Skin epidermis (tissue), 12 donors: ENCODE results near the gene ANKS1A.

Source experiments
- H3K27ac ChIP-seq, 21 experiments: fragments of 200-600 bp; sonication (generic) in 11 of 21; one replicate each; pipeline ENCODE4 v1.5.0; 2020; ENCODE audit warnings: mild to moderate bottlenecking in 3 of 21, inconsistent platforms in 2 of 21, moderate library complexity in 2 of 21
- H3K4me3 ChIP-seq, 7 experiments: fragments of 200-600 bp; sonication (generic) in 2 of 7; one replicate each; pipeline ENCODE4 v1.5.0; 2020; ENCODE audit warnings: inconsistent platforms in 2 of 7, mild to moderate bottlenecking in 2 of 7, moderate library complexity in 1 of 7

ANKS1A gene

GRCh38 chr6:35084041-35084491, 195.0 kb downstream of the ANKS1A start:
- Histone ChIP-seq H3K4me3 (no peak overlapping the region), H3K27ac (peak overlapping the region in 9 of 21 experiments; percentile 20 to 90 (median 46))

- H3K27ac ChIP-seq, result peak overlapping the region in 11 of 21 experiments; percentile 20 to 90 (median 56)
- H3K4me3 ChIP-seq, result no peak overlapping the region
These were observed 195.6 kb downstream of the ANKS1A start for GRCh38 chr6:35084511-35085203.

GRCh38 chr6:35085359-35086281, 196.6 kb downstream of the ANKS1A start:
- H3K27ac ChIP-seq, result peak overlapping the region in 3 of 21 experiments; percentile 20 to 90 (median 70)
- H3K4me3 ChIP-seq, result no peak overlapping the region

- no peak overlapping the region for H3K4me3 ChIP-seq
- peak overlapping the region in 3 of 21 experiments; percentile 9 to 46 (median 20) for H3K27ac ChIP-seq
These were observed 197.2 kb downstream of the ANKS1A start for GRCh38 chr6:35086282-35086632.

GRCh38 chr6:35086636-35087360, 197.7 kb downstream of the ANKS1A start:
- H3K4me3 ChIP-seq, result no peak overlapping the region

GRCh38 chr6:35087361-35088280, 198.6 kb downstream of the ANKS1A start:
- Histone ChIP-seq H3K27ac (peak overlapping the region in 4 of 21 experiments; percentile 36 to 74 (median 43)), H3K4me3 (no peak overlapping the region)

More at GRCh38 chr6:35086636-35087360, 197.7 kb downstream of the ANKS1A start:
- peak overlapping the region in 5 of 21 experiments; percentile 25 to 74 (median 46) for H3K27ac ChIP-seq

- peak overlapping the region in 5 of 21 experiments; percentile 5 to 74 (median 39) for H3K27ac ChIP-seq
These were observed 199.5 kb downstream of the ANKS1A start for GRCh38 chr6:35088281-35089215.

GRCh38 chr6:35089216-35089934, 200.3 kb downstream of the ANKS1A start:
- Histone ChIP-seq H3K4me3 (no peak overlapping the region), H3K27ac (peak overlapping the region in 9 of 21 experiments; percentile 2 to 77 (median 61))

More at GRCh38 chr6:35088281-35089215, 199.5 kb downstream of the ANKS1A start:
- H3K4me3 ChIP-seq, result no peak overlapping the region

- H3K27ac ChIP-seq, result peak overlapping the region in 10 of 21 experiments; percentile 2 to 77 (median 49)
- no peak overlapping the region for H3K4me3 ChIP-seq
These were observed 201.0 kb downstream of the ANKS1A start for GRCh38 chr6:35089935-35090505.

- Histone ChIP-seq H3K4me3 (no peak overlapping the region), H3K27ac (peak overlapping the region in 12 of 21 experiments; percentile 7 to 78 (median 34))
These were observed 201.7 kb downstream of the ANKS1A start for GRCh38 chr6:35090734-35091133.

- H3K27ac ChIP-seq, result peak overlapping the region in 16 of 21 experiments; percentile 8 to 79 (median 57)
These were observed 202.5 kb downstream of the ANKS1A start for GRCh38 chr6:35091346-35092083.

GRCh38 chr6:35092362-35093117, 203.5 kb downstream of the ANKS1A start:
- Histone ChIP-seq H3K4me3 (no peak overlapping the region), H3K27ac (peak overlapping the region in 19 of 21 experiments; percentile 3 to 79 (median 56))

More at GRCh38 chr6:35091346-35092083, 202.5 kb downstream of the ANKS1A start:
- no peak overlapping the region for H3K4me3 ChIP-seq

GRCh38 chr6:35093118-35093445, 204.0 kb downstream of the ANKS1A start:
- Histone ChIP-seq H3K4me3 (no peak overlapping the region), H3K27ac (peak overlapping the region in 17 of 21 experiments; percentile 3 to 79 (median 55))

- no peak overlapping the region for H3K4me3 ChIP-seq
- peak overlapping the region in 14 of 21 experiments; percentile 12 to 79 (median 50) for H3K27ac ChIP-seq
These were observed 204.7 kb downstream of the ANKS1A start for GRCh38 chr6:35093783-35094182.

- peak overlapping the region in 8 of 21 experiments; percentile 28 to 79 (median 61) for H3K27ac ChIP-seq
These were observed 205.1 kb downstream of the ANKS1A start for GRCh38 chr6:35094183-35094582.

More at GRCh38 chr6:35094183-35094582, 205.1 kb downstream of the ANKS1A start:
- no peak overlapping the region for H3K4me3 ChIP-seq
